ENCODE measurements around the gene FGF1. TPM values are rescaled to one million over a fixed set of nuclear protein-coding genes. Genes with fewer than 3 reads are reported as not detected.

FGF1 gene
- total and polyA plus RNA-seq, 2 donors (not counting 1 experiment from before 2014, with no cell fraction given): not detected

DNA sequence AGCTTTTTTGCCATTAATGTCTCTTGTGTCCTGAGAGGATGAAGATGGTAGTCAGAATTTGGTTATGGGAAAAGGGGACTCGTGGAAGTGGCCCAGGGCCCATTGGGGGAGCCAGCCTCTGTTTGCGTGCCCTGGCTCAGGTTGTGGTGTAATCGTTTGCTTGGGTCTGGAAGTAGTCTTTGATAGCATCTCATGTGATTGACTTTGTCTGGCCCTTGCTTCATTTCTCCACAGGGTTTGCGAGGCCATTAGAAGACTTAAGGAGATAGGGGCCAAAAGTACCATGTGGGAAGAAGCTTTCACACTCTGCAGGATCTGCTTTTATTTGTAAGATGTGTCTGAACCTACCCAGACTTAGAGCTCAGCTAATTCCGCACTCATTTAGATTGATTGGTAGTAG, 114.5 kb downstream of the FGF1 start:
- no peak for DNase-seq
- no peak for ATAC-seq (ENCODE audit: low read depth)
- H3K9me3 ChIP-seq (ENCODE audit: control extremely low read depth in 1 of 3, control insufficient read depth in 2 of 3, insufficient read depth in 1 of 3, low read length in 2 of 3): peaks cover 0 to 3% (median 0%) of the 10 kb centered on the region in 3 donors
- H3K4me1 ChIP-seq (ENCODE audit: control insufficient read depth in 2 of 2, insufficient read depth in 2 of 2, low read length in 2 of 2): no peaks in the 10 kb centered on the region
- no peaks in the 10 kb centered on the region for H3K79me2 ChIP-seq (ENCODE audit: control insufficient read depth, insufficient read depth, low read length)
- H3K9me3 Mint-ChIP-seq (ENCODE audit: insufficient read depth): no peaks in the 10 kb centered on the region
- H3K4me3 Mint-ChIP-seq: no peak overlapping the region
- H4K20me1 ChIP-seq (ENCODE audit: control insufficient read depth, insufficient read depth, low read length, poor library complexity, severe bottlenecking): no peaks in the 10 kb centered on the region
- peaks cover 0 to 2% (median 0%) of the 10 kb centered on the region in 4 experiments for H3K27me3 ChIP-seq (replicated peaks in 1 of 4; ENCODE audit: control extremely low read depth in 1 of 4, control insufficient read depth in 3 of 4, insufficient read depth in 4 of 4, low read length in 3 of 4)
- no peak overlapping the region for H3K4me2 ChIP-seq (replicated peaks; ENCODE audit: low read depth, low read length, poor library complexity, severe bottlenecking)
- no peak overlapping the region for H3K4me3 ChIP-seq (ENCODE audit: control extremely low read depth in 1 of 5, extremely low read depth in 1 of 5, insufficient read depth in 1 of 5, low read depth in 2 of 5, low read length in 4 of 5)
- H3K27ac Mint-ChIP-seq: no peak overlapping the region
- H2AFZ ChIP-seq (ENCODE audit: insufficient read depth, low read depth, low read length, poor library complexity, severe bottlenecking): no peak overlapping the region
- no peaks in the 10 kb centered on the region for H3K36me3 ChIP-seq (replicated peaks in 1 of 2; ENCODE audit: control extremely low read depth in 1 of 2, control insufficient read depth in 1 of 2, extremely low read depth in 1 of 2, insufficient read depth in 2 of 2, low read length in 1 of 2)
- ChIA-PET CTCF (no interaction called here), POLR2A (no interaction called here)
- TF ChIP-seq EZH2 (IDR thresholded peaks at IDR 0.05; ENCODE audit: borderline replicate concordance, insufficient read depth, low read depth, low read length, poor library complexity, severe bottlenecking): no peak
- TF ChIP-seq, protein P1, sequence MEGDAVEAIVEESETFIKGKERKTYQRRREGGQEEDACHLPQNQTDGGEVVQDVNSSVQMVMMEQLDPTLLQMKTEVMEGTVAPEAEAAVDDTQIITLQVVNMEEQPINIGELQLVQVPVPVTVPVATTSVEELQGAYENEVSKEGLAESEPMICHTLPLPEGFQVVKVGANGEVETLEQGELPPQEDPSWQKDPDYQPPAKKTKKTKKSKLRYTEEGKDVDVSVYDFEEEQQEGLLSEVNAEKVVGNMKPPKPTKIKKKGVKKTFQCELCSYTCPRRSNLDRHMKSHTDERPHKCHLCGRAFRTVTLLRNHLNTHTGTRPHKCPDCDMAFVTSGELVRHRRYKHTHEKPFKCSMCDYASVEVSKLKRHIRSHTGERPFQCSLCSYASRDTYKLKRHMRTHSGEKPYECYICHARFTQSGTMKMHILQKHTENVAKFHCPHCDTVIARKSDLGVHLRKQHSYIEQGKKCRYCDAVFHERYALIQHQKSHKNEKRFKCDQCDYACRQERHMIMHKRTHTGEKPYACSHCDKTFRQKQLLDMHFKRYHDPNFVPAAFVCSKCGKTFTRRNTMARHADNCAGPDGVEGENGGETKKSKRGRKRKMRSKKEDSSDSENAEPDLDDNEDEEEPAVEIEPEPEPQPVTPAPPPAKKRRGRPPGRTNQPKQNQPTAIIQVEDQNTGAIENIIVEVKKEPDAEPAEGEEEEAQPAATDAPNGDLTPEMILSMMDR (IDR thresholded peaks at IDR 0.05): no peak
- H3K27ac ChIP-seq (ENCODE audit: low read length in 2 of 2): no peak overlapping the region
- H3K9ac ChIP-seq (ENCODE audit: low read length): no peak overlapping the region
- intact Hi-C loops (cut with micrococcal nuclease): no loop called here
- peaks cover 19% of the 10 kb centered on the region for H3K27me3 Mint-ChIP-seq
- no peaks in the 10 kb centered on the region for H3K4me1 Mint-ChIP-seq
- WGBS (ENCODE audit: insufficient coverage): 89% methylated on average over 3 of the region's 5 CpGs

DNA sequence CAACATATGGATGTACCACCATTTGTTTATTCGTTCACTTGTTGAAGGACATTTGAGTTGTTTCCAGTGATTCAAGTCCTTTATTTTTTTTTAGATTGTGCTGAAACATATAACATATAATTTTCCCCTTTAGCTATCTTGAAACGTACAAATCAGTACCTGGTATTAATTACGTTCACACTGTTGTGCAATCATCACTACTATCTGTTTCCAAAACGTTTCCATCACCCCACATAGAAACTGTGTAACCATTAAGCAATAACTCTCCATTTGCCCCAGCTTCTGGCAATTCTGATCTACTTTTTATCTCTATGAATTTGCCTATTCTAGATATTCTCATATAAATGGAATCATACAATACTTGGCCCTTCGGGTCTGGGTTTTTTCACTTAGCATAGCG, 116.0 kb downstream of the FGF1 start:
- no peaks in the 10 kb centered on the region for H3K27me3 ChIP-seq (replicated peaks in 1 of 4; ENCODE audit: control extremely low read depth in 1 of 4, control insufficient read depth in 3 of 4, insufficient read depth in 4 of 4, low read length in 3 of 4)
- no peak overlapping the region for H3K4me2 ChIP-seq (replicated peaks; ENCODE audit: low read depth, low read length, poor library complexity, severe bottlenecking)
- Mint-ChIP-seq H3K4me3 (no peak overlapping the region), H3K4me1 (no peaks in the 10 kb centered on the region), H3K9me3 (ENCODE audit: insufficient read depth) (no peaks in the 10 kb centered on the region), H3K27ac (no peak overlapping the region), H3K27me3 (peaks cover 16% of the 10 kb centered on the region)
- TF ChIP-seq, protein P1 (IDR thresholded peaks at IDR 0.05): no peak
- TF ChIP-seq EZH2 (IDR thresholded peaks at IDR 0.05; ENCODE audit: borderline replicate concordance, insufficient read depth, low read depth, low read length, poor library complexity, severe bottlenecking): no peak
- no peak overlapping the region for H3K27ac ChIP-seq (ENCODE audit: low read length in 2 of 2)
- no peaks in the 10 kb centered on the region for H3K4me1 ChIP-seq (ENCODE audit: control insufficient read depth in 2 of 2, insufficient read depth in 2 of 2, low read length in 2 of 2)
- no peaks in the 10 kb centered on the region for H3K36me3 ChIP-seq (replicated peaks in 1 of 2; ENCODE audit: control extremely low read depth in 1 of 2, control insufficient read depth in 1 of 2, extremely low read depth in 1 of 2, insufficient read depth in 2 of 2, low read length in 1 of 2)
- DNase-seq (no peak), ATAC-seq (ENCODE audit: low read depth) (no peak)
- no peaks in the 10 kb centered on the region for H3K9me3 ChIP-seq (ENCODE audit: control extremely low read depth in 1 of 3, control insufficient read depth in 2 of 3, insufficient read depth in 1 of 3, low read length in 2 of 3)
- no peaks in the 10 kb centered on the region for H3K79me2 ChIP-seq (ENCODE audit: control insufficient read depth, insufficient read depth, low read length)
- intact Hi-C loops (cut with micrococcal nuclease): no loop called here
- H2AFZ ChIP-seq (ENCODE audit: insufficient read depth, low read depth, low read length, poor library complexity, severe bottlenecking): no peak overlapping the region
- POLR2A ChIA-PET: no interaction called here
- CTCF ChIA-PET: no interaction called here
- H3K4me3 ChIP-seq (ENCODE audit: control extremely low read depth in 1 of 5, extremely low read depth in 1 of 5, insufficient read depth in 1 of 5, low read depth in 2 of 5, low read length in 4 of 5): no peak overlapping the region
- H3K9ac ChIP-seq (ENCODE audit: low read length): no peak overlapping the region
- H4K20me1 ChIP-seq (ENCODE audit: control insufficient read depth, insufficient read depth, low read length, poor library complexity, severe bottlenecking): no peaks in the 10 kb centered on the region
- 86% methylated on average over 3 of the region's 6 CpGs for WGBS (ENCODE audit: insufficient coverage)
